ENCODE results near the gene DTD1. TPM values are rescaled to one million over a fixed set of nuclear protein-coding genes. Genes with fewer than 3 reads are reported as not detected.
"Not testable (repeated sequence)": the region's sequence is repeated elsewhere in the genome, so short reads cannot be mapped to it uniquely, and the experiment has no call there.

DTD1 gene
- total RNA-seq, 2 experiments from 2014 or later = 40.7 to 54.6 TPM

- no peaks in the 10 kb centered on the region for H3K4me1 Mint-ChIP-seq
- no peaks in the 10 kb centered on the region for H3K36me3 Mint-ChIP-seq (ENCODE audit: low read depth)
- ChIA-PET CTCF (no interaction called here), POLR2A (no interaction called here)
- intact Hi-C loops (cut with DNase I, micrococcal nuclease) = no loop called here
- no peak overlapping the region for H3K4me3 Mint-ChIP-seq
- H3K27me3 Mint-ChIP-seq = peaks cover 12% of the 10 kb centered on the region
- no peak for ATAC-seq
- peaks cover 2% of the 10 kb centered on the region for H3K9me3 Mint-ChIP-seq (ENCODE audit: low read depth)
- H3K27ac Mint-ChIP-seq = no peak overlapping the region
- DNase-seq = no peak
Measured at GRCh38 chr20:18783385-18783959, 195.6 kb downstream of the DTD1 start.

GRCh38 chr20:18787046-18787445 lies 199.2 kb downstream of the DTD1 start:
- CTCF ChIA-PET; H3K9me3 Mint-ChIP-seq (ENCODE audit: low read depth); H3K36me3 Mint-ChIP-seq (ENCODE audit: low read depth); H3K4me1 Mint-ChIP-seq; DNase-seq; H3K4me3 Mint-ChIP-seq; H3K27ac Mint-ChIP-seq; intact Hi-C loops (cut with DNase I, micrococcal nuclease); POLR2A ChIA-PET; ATAC-seq: not testable (repeated sequence)
- peaks cover 17% of the 10 kb centered on the region for H3K27me3 Mint-ChIP-seq

DNA sequence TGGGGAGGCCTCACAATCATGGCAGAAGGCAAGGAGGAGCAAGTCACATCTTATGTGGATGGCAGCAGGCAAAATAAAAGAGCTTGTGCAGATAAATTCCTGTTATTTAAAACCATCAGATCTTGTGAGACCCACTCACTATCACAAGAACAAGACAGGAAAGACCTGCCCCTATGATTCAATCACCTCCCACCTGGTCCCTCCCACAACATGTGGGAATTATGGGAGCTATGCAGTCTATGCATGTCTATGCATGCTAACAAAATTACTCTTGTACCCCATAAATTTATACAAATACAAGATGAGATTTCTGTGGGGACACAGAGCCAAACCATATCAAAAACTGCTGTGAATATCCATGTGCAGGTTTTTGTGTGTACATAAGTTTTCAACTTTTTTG lies 200.2 kb downstream of the DTD1 start:
- POLR2A ChIA-PET = no interaction called here
- DNase-seq (no peak), ATAC-seq (no peak)
- peaks cover 2% of the 10 kb centered on the region for H3K9me3 Mint-ChIP-seq (ENCODE audit: low read depth)
- no peaks in the 10 kb centered on the region for H3K36me3 Mint-ChIP-seq (ENCODE audit: low read depth)
- H3K4me3 Mint-ChIP-seq = no peak overlapping the region
- intact Hi-C loops (cut with DNase I, micrococcal nuclease) = no loop called here
- H3K4me1 Mint-ChIP-seq = no peaks in the 10 kb centered on the region
- CTCF ChIA-PET = no interaction called here
- H3K27me3 Mint-ChIP-seq = peaks cover 20% of the 10 kb centered on the region
- H3K27ac Mint-ChIP-seq = no peak overlapping the region

GRCh38 chr20:18790787-18791186 lies 202.9 kb downstream of the DTD1 start:
- Mint-ChIP-seq H3K9me3 (ENCODE audit: low read depth) (peaks cover 2% of the 10 kb centered on the region), H3K27ac (no peak overlapping the region), H3K4me3 (no peak overlapping the region), H3K27me3 (peaks cover 16% of the 10 kb centered on the region), H3K36me3 (ENCODE audit: low read depth) (no peaks in the 10 kb centered on the region), H3K4me1 (peaks cover 10% of the 10 kb centered on the region)
- DNase-seq (no peak), ATAC-seq (no peak)
- CTCF ChIA-PET = no interaction called here
- POLR2A ChIA-PET = no interaction called here
- intact Hi-C loops (cut with DNase I, micrococcal nuclease) = loop anchor here (5.0 to 10.0 kb wide), 7 partner anchors 158 to 1924 kb away; partner anchors contain the start of genes RALGAPA2 (in 2 of the 2), CFAP61 (in 1 of the 2), CRNKL1 (in 1 of the 2) and DTD1 (in 1 of the 2)

DNA sequence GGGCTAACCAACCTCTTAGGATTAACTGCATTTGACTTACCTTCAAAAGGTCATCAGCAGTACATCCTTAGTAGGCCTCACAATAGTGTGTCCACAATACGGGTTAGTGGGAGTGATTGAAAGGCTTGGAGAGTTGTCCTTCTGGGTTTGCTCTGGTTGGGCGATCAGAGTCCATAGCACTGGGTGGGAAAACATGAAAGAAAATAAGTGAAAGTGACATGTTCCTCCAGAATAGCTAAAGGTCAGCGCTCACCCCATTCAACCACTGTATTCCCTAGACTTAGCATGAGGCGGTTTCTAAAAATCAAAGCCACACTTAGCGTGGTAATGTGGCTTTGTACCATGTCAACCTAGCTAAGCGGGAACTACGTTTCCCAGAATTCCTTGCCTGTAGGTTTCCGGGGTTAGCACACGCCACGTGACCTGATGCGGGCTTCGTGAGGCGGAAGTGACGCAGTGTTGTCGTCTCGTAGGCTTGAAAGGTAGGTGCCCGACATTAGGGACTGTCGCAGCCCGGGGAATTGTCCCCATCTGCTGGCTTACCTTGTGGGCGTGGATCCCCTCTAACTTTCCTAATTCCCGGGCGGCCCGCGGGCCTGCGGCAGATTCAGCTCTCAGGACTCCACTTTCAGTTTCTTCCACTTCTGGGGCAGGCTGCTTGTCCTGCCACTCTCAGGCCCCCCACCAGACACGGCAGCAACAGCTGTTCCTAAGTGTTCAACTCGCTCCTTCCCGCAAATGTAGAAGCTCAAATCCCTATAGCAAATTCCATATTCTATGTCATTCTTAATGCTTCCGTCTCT lies 206.0 kb downstream of the DTD1 start:
- peak overlapping the region; percentile 87 for H3K4me3 Mint-ChIP-seq
- H3K27ac Mint-ChIP-seq = peak overlapping the region; percentile 96
- CTCF ChIA-PET = interaction anchor here (0.7 to 1.0 kb wide), 3 partner anchors 62 to 161 kb away, joined by 3 read pairs; no protein-coding TSS in a partner anchor
- H3K36me3 Mint-ChIP-seq (ENCODE audit: low read depth) = peaks cover 2% of the 10 kb centered on the region
- intact Hi-C loops (cut with DNase I, micrococcal nuclease) = loop anchor here (1.0 to 10.0 kb wide), 12 partner anchors 162 to 1921 kb away; partner anchors contain the start of genes DTD1 (in 2 of the 2), RALGAPA2 (in 2 of the 2), SMIM26 (in 2 of the 2) and CFAP61 (in 1 of the 2)
- POLR2A ChIA-PET = no interaction called here
- H3K9me3 Mint-ChIP-seq (ENCODE audit: low read depth) = peaks cover 6% of the 10 kb centered on the region
- H3K27me3 Mint-ChIP-seq = peaks cover 7% of the 10 kb centered on the region
- DNase-seq (peak; percentile 92), ATAC-seq (peak; percentile 98)
- H3K4me1 Mint-ChIP-seq = peaks cover 17% of the 10 kb centered on the region

DNA sequence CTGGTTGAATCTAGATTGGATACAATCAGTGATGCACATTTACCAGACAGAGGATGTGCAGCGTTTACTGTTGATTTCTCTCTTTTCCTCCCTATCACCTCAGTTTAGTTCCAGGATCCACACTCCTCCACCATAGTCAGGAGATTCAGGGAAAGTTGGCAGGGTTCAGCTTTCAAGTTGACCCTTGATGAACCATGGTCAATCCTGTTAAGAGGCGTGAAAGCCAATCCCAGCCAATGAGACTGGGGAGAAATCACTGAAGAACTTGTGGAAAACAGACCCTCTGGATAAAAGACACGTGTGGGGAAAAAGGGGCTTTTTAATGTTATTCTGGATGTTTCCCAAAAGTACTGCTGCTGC lies 206.6 kb downstream of the DTD1 start:
- ChIA-PET POLR2A (no interaction called here), CTCF (interaction anchor here (1.0 kb wide), 2 partner anchors 160 to 162 kb away, joined by 3 read pairs; no protein-coding TSS in a partner anchor)
- intact Hi-C loops (cut with DNase I, micrococcal nuclease) = loop anchor here (1.0 to 10.0 kb wide), 12 partner anchors 162 to 1920 kb away; partner anchors contain the start of genes DTD1 (in 2 of the 2), RALGAPA2 (in 2 of the 2), CFAP61 (in 1 of the 2) and CRNKL1 (in 1 of the 2)
- Mint-ChIP-seq H3K4me3 (peak overlapping the region; percentile 87), H3K27ac (peak overlapping the region; percentile 96), H3K36me3 (ENCODE audit: low read depth) (peaks cover 2% of the 10 kb centered on the region), H3K27me3 (peaks cover 9% of the 10 kb centered on the region), H3K9me3 (ENCODE audit: low read depth) (peaks cover 6% of the 10 kb centered on the region), H3K4me1 (peaks cover 20% of the 10 kb centered on the region)
- ATAC-seq (no peak), DNase-seq (no peak)

- POLR2A ChIA-PET = interaction anchor here (0.6 kb wide), 1 partner anchor 22 kb away, joined by 4 read pairs; no protein-coding TSS in a partner anchor
- H3K36me3 Mint-ChIP-seq (ENCODE audit: low read depth) = peaks cover 2% of the 10 kb centered on the region
- H3K27me3 Mint-ChIP-seq = peaks cover 8% of the 10 kb centered on the region
- no peak for ATAC-seq
- H3K27ac Mint-ChIP-seq = no peak overlapping the region
- H3K4me3 Mint-ChIP-seq = no peak overlapping the region
- DNase-seq = no peak
- intact Hi-C loops (cut with DNase I, micrococcal nuclease) = loop anchor here (2.0 to 10.0 kb wide), 2 partner anchors 207 to 1919 kb away; partner anchors contain the start of genes RALGAPA2 (in 2 of the 2) and DTD1 (in 1 of the 2)
- peaks cover 20% of the 10 kb centered on the region for H3K4me1 Mint-ChIP-seq
- H3K9me3 Mint-ChIP-seq (ENCODE audit: low read depth) = peaks cover 6% of the 10 kb centered on the region
- CTCF ChIA-PET = no interaction called here
Measured at GRCh38 chr20:18795366-18795765, 207.5 kb downstream of the DTD1 start.

GRCh38 chr20:18796282-18796833 lies 208.5 kb downstream of the DTD1 start:
- Mint-ChIP-seq H3K27ac (no peak overlapping the region), H3K36me3 (ENCODE audit: low read depth) (peaks cover 2% of the 10 kb centered on the region), H3K27me3 (peaks cover 6% of the 10 kb centered on the region), H3K9me3 (ENCODE audit: low read depth) (peaks cover 6% of the 10 kb centered on the region), H3K4me1 (peaks cover 20% of the 10 kb centered on the region), H3K4me3 (no peak overlapping the region)
- peak; percentile 20 for DNase-seq
- ATAC-seq = peak; percentile 27
- ChIA-PET POLR2A (no interaction called here), CTCF (no interaction called here)
- intact Hi-C loops (cut with DNase I, micrococcal nuclease) = loop anchor here (10.0 kb wide), 1 partner anchor 1918 kb away; the partner anchor contains the start of gene RALGAPA2 (in 2 of the 2)

- no peak for DNase-seq
- Mint-ChIP-seq H3K9me3 (ENCODE audit: low read depth) (peaks cover under 1% of the 10 kb centered on the region), H3K27me3 (peaks cover 2% of the 10 kb centered on the region), H3K36me3 (ENCODE audit: low read depth) (no peaks in the 10 kb centered on the region), H3K27ac (no peak overlapping the region), H3K4me3 (no peak overlapping the region), H3K4me1 (peaks cover 13% of the 10 kb centered on the region)
- intact Hi-C loops (cut with DNase I, micrococcal nuclease) = no loop called here
- CTCF ChIA-PET = interaction anchor here (0.6 kb wide), 1 partner anchor 285 kb away, joined by 3 read pairs; no protein-coding TSS in a partner anchor
- POLR2A ChIA-PET = interaction anchor here (0.6 kb wide), 1 partner anchor 222 kb away, joined by 5 read pairs; no protein-coding TSS in a partner anchor
- no peak for ATAC-seq
Measured at GRCh38 chr20:18801516-18801915, 213.7 kb downstream of the DTD1 start.

DNA sequence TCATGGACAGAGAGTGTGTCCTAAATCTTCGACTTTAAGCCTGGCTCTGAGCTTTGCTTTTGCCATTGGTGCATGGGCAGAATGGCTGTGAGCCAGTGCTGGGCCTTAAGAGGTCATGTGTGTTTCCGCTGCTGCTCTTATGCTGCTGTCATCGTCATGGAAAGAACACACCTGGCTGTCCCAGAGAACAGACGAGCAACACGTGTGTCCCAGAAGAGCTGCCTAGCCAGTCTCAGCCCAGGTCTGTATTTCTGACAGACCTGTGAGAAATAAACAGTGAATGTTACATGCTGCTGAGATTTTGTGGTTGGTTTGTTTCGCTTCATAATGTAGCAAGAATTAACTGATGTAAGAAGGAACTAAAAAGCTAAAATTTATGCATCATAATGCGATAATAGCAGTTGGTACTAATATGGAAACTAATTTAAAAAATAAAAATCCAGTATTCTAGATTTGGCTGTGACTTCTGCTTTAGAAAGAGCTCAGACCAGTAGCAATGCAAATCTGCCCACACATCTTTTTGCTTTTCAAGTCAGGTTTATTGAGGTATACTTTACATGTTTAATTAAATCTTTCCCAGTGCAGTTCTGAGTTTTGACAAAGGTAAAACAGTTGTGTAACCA lies 214.3 kb downstream of the DTD1 start:
- CTCF ChIA-PET = no interaction called here
- Mint-ChIP-seq H3K4me1 (peaks cover 12% of the 10 kb centered on the region), H3K27ac (no peak overlapping the region), H3K27me3 (peaks cover 2% of the 10 kb centered on the region), H3K4me3 (no peak overlapping the region), H3K36me3 (ENCODE audit: low read depth) (no peaks in the 10 kb centered on the region), H3K9me3 (ENCODE audit: low read depth) (no peaks in the 10 kb centered on the region)
- DNase-seq (no peak), ATAC-seq (no peak)
- POLR2A ChIA-PET = interaction anchor here (0.6 kb wide), 1 partner anchor 223 kb away, joined by 5 read pairs; no protein-coding TSS in a partner anchor
- intact Hi-C loops (cut with DNase I, micrococcal nuclease) = no loop called here

DNA sequence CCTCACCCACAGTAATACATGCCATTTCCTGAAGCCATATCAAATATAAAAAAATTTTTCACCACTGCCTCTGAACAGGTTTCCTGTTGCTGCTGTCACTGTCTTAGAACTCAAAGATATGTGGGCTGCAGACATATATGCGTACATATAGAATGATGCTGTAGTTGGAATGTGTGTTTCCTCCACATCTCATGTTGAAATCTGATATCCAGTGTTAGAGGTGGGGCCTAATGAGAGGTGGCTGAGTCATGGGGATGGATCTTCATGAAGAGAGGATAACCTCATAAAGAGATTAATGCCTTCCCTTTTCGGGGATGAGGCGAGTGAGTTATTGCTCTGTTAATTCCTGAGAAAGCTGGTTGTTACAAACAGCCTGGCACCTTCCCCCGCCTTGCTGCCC lies 218.0 kb downstream of the DTD1 start:
- POLR2A ChIA-PET = no interaction called here
- Mint-ChIP-seq H3K36me3 (ENCODE audit: low read depth) (no peaks in the 10 kb centered on the region), H3K4me3 (no peak overlapping the region), H3K4me1 (peaks cover 9% of the 10 kb centered on the region), H3K9me3 (ENCODE audit: low read depth) (no peaks in the 10 kb centered on the region), H3K27ac (no peak overlapping the region), H3K27me3 (peaks cover under 1% of the 10 kb centered on the region)
- CTCF ChIA-PET = interaction anchor here (0.5 kb wide), 1 partner anchor 52 kb away, joined by 3 read pairs; no protein-coding TSS in a partner anchor
- DNase-seq (no peak), ATAC-seq (peak; percentile 36)
- intact Hi-C loops (cut with DNase I, micrococcal nuclease) = no loop called here

All from activated CD4-positive, alpha-beta T cell treated with anti-CD3 and anti-CD28 coated beads for 36 hours (primary cell).